IPS DF 4.7 (cell line): ENCODE results near the gene PSMB3.
"Not testable (repeated sequence)": the region's sequence is repeated elsewhere in the genome, so short reads cannot be mapped to it uniquely, and the experiment has no call there.

Experiments used
- DNase-seq: peaks from one replicate; pipeline ENCODE4 v3.0.0-alpha.2; 2013; ENCODE audit warnings: low spot score; ENCODE audit errors: extremely low read depth

Gene PSMB3

GRCh38 chr17:38749223-38750043, 3.1 kb upstream of the PSMB3 start:
- DNase-seq, result no peak

GRCh38 chr17:38750044-38750311, 2.6 kb upstream of the PSMB3 start:
- no peak for DNase-seq

- DNase-seq, result no peak
Observed at GRCh38 chr17:38750312-38751121, 2.0 kb upstream of the PSMB3 start.

DNA sequence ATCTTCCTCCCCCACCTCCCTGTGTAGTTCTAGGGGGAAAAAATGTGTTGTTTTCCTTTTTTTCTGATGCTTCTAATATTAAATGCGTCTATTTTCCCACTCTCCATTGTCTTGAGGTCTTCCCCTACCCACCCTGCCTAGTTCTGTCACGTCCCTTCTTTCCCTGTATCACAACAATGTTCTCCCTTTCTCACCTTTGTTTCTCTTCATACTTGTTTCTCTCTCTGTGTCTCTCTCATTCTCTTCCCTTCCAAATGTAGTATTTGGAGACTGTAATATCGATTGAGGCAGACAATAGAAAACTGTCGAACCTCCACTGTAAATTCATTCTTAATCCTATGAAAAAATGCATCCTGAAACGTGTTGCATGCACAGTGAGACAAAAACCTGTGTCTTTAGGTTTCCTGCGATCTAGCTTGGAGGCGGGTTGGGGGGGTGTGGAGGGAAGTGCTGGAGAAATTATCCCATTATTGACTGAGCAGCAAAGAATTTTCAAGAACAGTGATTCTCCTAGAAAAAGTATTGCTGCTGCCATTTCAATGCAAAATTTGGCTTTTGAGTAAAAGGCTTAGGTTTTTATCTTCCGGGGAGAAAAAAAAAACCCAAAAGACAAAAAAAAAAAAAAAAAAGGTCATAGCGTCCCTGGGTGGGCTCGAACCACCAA, 1.3 kb upstream of the PSMB3 start:
- DNase-seq, result no peak

DNA sequence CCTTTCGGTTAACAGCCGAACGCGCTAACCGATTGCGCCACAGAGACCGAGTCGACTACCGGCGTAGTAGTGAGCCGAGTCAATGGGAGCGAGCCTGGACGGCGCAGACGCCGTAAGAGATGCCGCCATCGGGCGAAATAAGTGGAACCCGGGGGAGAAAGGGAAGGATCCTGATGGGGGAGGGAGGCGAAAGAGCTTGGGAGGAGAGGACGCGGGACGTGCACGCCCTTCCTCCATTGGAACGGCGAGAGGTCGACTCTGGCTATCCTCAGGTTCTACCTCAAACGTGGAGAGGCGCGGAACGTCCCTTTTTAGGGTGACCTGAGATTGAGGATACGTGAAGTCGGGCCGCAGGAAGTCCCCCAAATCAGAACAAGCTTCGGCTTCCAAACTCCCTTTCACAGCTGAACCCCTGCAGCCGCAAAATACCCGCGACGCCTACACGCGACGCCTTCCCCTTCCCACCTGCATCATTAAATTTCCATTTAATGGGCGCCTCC, 683 bp upstream of the PSMB3 start:
- DNase-seq, result no peak

GRCh38 chr17:38753071-38753506, 548 bp downstream of the PSMB3 start:
- no peak for DNase-seq

GRCh38 chr17:38761612-38762011, 9.1 kb downstream of the PSMB3 start:
- no peak for DNase-seq

DNA sequence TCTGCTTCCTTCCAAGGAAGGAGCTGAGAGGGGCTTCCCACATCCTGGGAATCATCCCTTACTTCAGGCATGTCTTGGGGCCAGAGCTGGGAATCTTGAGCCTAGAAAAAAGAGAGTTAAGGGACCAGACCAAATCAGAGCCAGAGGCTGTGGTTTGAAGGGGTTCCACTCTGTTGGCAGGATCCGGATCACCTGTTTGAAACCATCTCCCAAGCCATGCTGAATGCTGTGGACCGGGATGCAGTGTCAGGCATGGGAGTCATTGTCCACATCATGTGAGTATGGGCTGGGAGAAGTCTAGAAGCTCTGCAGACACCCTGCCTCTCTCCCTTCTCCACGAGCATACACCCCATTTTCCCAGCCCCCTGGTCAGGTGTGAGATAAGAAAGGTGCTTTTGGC, 9.7 kb downstream of the PSMB3 start:
- no peak for DNase-seq

GRCh38 chr17:38766341-38766740, 13.8 kb downstream of the PSMB3 start:
- DNase-seq, result no peak

DNA sequence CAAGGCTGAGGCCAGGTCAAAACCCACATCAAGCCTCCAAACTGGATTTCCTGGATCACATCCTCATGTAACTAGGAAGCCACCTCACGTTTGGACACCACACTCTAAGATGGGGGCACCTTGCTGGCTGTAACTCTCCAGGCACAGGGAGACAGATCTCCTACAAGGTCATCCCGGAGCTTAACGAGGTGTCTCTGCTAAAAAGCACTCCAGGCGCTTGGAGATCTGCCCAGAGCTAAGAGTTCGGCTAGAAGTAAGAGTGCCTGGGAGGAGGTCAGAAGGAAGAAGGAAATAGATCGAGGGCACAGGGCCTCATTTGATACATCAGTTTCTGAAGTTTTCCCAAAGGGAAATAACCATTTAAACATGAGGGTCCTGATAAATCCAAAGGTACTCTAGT, 15.9 kb downstream of the PSMB3 start:
- no peak for DNase-seq

GRCh38 chr17:38773258-38773657, 20.7 kb downstream of the PSMB3 start:
- no peak for DNase-seq

- no peak for DNase-seq
Observed at GRCh38 chr17:38777641-38778250, 25.2 kb downstream of the PSMB3 start.

- no peak for DNase-seq
Observed at GRCh38 chr17:38779965-38780752, 27.6 kb downstream of the PSMB3 start.

- no peak for DNase-seq
Observed at GRCh38 chr17:38783227-38783626, 30.7 kb downstream of the PSMB3 start.

DNA sequence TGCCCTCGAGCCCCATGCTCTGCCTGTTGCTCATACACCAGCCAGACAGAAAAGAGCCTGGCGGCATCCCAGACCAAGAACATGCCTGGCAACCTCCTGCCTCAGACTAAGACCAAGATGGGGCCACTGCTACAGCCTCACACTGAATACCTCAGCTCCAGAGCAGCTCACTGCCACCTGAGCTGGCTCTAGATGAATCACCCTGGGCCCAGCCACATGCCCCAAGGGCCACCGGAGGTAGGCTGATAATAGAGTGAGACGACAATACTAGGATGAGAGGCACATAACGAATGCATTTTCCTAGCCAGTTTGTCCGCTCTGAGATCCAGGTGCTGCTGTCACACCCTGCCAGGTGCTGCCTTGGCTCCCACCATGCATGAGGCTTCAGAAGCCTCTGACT, 33.8 kb downstream of the PSMB3 start:
- no peak for DNase-seq

DNA sequence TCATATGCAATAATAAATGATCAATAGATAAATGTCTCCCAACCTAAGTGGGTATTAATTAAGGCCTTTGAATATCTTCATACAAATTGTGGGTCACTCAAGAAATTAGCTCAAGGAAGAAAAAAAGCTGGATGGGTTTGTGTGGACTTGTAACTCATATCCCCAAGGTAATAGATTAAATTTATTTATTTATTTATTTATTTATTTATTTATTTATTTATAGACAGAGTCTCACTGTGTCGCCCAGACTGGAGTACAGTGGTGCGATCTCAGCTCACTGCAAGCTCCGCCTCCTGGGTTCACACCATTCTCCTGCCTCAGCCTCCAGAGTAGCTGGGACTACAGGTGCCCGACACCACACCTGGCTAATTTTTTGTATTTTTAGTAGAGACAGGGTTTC, 35.5 kb downstream of the PSMB3 start:
- DNase-seq, result not testable (repeated sequence)

- DNase-seq, result no peak
Observed at GRCh38 chr17:38789185-38789584, 36.6 kb downstream of the PSMB3 start.

DNA sequence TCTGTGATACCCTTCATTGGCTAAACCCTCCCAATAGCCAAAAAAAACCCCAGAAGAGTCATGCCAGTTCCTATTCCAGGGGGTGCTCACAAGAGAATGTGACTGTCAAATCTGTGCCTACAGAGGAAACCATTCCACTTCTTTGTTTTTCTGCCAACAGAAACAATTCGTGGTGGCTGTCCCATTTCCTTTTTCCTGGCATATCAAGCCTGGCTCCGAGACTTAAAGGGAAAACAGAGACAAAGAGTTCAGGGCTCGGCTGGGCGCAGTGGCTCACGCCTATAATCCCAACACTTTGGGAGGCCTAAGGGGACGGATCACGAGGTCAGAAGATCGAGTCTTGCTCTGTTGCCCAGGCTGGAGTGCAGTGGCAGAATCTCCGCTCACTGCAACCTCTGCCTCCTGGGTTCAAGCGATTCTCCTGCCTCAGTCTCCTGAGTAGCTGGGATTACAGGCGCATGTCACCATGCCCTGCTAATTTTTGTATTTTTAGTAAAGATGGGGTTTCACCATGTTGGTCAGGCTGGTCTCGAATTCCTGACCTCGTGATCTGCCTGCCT, 37.7 kb downstream of the PSMB3 start:
- not testable (repeated sequence) for DNase-seq

DNA sequence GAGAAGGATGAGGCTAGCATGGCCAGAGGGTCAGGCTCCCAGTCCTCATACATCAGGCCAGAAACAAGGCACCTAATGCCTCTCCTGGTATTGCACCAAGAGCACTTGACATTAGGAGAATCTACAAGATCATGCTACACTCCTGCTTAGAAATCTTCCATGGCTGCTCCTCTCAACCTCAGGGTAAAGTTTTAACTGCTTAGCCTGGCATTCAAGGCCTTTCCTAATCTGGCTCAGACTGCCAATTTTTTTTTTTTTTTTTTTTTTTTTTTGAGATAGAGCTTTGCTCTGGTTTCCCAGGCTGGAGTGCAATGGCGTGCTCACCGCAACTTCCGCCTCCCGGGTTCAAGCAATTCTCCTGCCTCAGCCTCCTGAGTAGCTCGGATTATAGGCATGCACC, 38.6 kb downstream of the PSMB3 start:
- DNase-seq, result no peak

- no peak for DNase-seq
Observed at GRCh38 chr17:38794221-38794620, 41.7 kb downstream of the PSMB3 start.
